ENCODE results near the gene ZNF70. TPM values are rescaled to one million over a fixed set of nuclear protein-coding genes. Genes with fewer than 3 reads are reported as not detected.
A peak's percentile ranks its signal among the peaks of the same experiment; 100 is the strongest.

Gene ZNF70
- 1 to 10 TPM; 6.2 to 7.7 TPM for total RNA-seq
- long read RNA-seq, donor 1 = 0 reads
- long read RNA-seq, donor 2 = 0 reads

DNA sequence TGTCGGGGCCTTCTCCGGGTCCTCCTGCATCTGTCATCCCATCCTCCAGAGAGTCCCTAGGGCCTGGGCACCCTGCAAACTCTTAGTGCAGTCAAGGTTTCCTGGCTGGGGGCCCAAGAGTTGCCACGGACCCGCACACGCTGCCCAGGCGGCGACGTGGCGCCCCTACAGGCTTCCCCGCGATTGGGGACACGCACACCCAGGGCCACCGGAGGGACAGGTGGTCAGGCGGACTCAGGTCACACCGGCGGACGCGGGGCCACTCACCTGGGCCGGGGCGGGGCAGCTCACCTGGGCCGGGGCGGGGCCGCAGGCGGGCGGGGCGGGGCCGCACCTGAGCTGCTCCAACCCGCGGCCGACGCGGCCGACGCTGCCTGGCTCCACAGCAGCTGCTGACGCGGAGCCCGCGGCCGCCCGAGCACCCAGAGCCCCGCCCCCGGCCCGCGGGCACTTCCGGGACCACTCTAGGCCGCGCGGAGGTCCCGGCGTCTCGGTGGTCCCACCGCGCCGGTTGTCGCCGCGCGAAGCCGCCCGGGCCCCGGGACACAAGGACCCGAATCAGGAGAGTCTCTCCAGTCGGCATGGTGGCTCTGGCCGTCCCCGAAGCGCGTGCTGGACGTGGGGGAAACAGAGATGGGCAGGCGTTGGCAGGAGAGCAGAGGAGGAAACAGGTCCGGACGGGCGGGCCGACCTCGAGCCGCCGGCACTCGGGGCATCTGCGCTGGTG lies at the start of gene ZNF70:
TSS of gene ZNF70 (minus strand) at position 399 of the 727 bp plus-strand sequence. CDS start 5,972 bp downstream, outside the sequence.
- DNase-seq (ENCODE audit: low spot score) = peak; percentile 95
- intact Hi-C loops (cut with DNase I) = no loop called here

DNA sequence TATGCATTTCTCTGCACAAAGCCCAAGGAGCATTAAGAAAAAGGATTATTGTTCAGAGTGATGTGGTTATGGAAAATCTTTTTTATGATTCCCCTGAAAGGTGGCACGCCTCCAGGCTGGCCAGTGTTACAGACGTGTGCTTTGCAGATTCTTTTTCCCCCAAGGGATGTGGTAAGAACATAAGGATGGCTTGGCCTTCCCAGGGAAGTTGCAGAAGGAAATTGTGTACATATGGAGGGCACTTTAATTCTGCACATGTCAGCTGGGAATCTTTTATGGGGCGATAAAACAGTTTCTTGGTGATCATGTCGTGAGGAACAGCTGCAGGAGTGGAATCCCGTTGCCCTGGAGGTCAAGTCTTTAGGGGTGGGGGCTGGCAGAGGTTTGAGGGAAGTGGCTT lies 45.5 kb upstream of the ZNF70 start:
- intact Hi-C loops (cut with DNase I) = no loop called here
- DNase-seq (ENCODE audit: low spot score) = no peak

DNA sequence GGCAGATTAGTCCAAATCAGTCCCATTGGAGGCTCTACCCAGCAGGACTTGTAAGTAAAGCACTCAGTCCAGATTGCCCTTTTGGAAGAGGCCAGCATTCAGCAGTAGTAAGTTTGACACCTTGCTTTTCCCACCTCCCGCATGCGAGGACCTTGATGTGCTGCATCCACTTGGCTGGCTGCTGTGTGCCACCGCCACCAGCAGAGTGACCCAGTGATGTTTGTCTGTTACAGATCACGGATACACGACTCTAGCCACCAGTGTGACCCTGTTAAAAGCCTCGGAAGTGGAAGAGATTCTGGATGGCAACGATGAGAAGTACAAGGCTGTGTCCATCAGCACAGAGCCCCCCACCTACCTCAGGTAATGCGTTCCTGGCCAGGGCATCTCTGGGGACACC lies 42.4 kb upstream of the ZNF70 start:
- peak; percentile 47 for DNase-seq (ENCODE audit: low spot score)
- intact Hi-C loops (cut with DNase I) = no loop called here

DNA sequence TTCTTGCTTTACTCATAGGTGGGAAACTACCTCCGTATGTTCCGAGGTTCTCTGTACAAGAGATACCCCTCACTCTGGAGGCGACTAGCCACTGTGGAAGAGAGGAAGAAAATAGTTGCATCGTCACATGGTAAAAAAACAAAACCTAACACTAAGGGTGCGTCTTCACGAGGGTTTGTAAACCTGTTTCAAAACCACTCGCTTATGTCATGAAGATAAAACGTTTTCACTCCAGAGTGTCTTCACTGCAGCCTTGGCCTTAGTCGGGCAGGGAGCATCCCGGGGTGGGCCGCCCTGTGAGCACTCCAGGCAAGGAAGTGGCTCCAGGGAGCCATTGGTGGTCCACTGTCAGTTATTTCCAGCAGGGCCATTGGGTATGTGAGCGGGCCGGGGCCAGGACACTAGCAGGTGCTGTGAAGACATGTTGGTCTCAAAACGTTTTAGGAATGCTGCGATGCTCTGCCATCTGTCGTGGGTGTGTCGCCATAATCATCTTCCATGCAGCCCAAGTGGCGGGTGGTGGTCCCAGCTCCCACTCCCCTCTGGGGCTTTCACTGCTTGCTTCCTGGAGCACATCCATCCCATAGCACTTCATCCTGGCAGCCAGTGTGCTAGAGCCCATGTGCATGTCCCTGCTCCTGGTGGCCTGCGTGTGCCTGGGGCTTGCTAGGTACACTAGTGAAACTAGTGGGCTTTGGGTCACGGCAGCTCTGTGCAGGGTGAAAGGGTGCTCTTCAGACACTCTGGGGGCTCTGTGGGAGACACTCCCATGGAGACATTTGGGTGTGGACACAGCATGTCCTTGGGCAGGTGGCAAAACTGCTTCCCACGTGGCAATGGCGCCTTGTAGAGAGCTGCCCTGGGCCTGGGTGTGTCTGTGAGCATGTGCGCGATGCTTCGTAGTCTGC lies 41.1 kb upstream of the ZNF70 start:
- peak; percentile 67 for DNase-seq (ENCODE audit: low spot score)
- intact Hi-C loops (cut with DNase I) = no loop called here

DNA sequence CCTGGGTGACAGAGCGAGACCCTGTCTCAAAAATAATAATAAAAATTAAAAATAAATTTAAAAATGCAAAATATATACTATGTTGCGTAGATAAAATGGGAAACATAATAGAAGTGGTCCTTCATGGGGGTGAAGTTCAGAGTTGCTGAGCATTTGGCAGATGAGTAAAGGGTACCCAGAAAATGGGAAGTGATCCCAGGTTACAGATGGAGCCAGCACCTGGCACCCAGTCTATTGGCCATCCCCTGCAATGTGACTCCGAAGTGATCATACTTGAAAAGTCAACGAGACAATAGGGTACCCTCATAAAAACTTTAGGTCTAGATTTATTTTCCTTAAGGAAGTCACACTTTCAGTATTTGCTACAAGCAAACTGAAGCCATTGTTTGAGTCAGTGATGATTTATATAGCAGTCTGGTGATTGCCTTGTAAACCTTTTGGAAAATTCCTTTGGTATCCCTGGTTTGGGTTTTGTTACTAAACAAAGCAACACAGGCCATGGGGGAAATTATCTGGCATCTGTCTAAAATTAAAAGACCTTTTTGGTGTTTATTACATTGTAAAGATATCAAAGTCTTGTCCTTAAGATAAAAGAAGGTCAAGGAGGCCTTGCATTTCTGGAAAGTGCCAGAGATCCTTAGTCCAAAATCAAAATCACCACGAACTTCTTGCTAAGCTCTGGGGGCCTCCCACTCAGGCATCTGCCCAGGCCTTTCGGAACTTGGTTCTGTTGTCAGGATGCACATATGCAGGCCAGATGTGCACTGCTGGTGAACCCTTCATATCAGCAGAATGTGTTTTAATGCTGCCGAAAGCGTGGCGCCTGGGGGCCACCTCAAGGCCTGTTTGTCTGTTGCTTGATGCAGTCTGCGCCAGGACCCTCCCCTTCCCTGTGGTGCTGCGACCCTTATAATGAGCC lies 40.2 kb upstream of the ZNF70 start:
- DNase-seq (ENCODE audit: low spot score) = peak; percentile 84
- intact Hi-C loops (cut with DNase I) = no loop called here

DNA sequence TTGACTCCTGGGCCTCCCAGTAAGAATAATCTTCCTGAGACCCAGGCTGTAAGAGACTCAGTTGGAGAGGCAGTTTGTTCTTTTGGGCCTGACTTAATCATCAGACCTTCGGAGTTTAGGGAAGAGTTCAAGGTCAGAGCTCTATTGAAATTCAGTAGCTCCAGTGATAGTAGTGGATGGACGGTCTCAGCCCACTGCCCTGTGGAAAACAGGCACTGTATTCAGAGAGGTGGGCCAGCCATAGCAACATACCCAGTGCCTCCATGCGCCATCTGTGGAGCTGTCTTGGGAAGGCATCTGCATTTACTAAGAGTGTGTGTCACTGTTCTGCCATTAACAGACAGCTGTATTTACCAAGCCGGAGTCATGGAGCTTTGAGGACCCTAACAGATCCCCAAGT lies 38.7 kb upstream of the ZNF70 start:
- intact Hi-C loops (cut with DNase I) = no loop called here

DNA sequence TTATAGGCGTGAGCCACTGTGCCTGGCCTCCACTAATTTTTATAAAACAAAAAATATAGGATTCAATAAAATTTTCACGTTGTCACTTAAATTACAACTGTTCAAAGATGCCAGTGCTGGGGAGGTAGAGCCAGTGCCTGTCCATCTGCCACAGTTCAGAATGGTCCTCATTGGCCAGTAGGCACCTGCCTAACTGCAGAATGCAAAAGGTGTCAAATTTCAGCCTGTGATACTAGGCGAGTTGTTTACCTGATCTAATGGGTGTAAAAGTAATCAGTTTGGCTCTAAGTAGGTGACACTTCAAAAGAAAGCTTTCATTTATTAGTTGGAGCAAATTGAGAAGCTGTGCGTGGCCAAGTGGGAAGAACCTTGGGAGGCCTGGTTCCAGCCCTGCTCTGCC lies 38.2 kb upstream of the ZNF70 start:
- DNase-seq (ENCODE audit: low spot score) = no peak
- intact Hi-C loops (cut with DNase I) = no loop called here

More for the DNA sequence above, 38.7 kb upstream of the ZNF70 start:
- no peak for DNase-seq (ENCODE audit: low spot score)

DNA sequence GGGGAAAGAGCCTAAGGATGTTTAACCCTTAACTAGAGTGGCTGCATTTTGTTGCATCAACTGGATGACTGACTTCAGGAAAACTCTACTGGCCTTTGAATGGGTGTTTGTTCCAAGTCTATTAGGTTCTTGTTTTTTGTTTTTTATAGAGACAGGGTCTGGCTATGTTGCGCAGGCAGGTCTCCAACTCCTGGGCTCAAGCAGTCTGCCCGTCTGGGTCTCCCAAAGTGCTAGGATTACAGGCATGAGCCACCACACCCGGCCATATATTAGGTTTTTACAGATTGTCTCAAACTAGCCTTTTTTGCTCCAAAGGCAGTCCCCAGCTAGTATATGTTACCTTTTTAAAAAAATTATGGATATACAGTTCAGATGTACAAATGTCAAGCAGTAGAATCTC lies 37.0 kb upstream of the ZNF70 start:
- no peak for DNase-seq (ENCODE audit: low spot score)
- intact Hi-C loops (cut with DNase I) = no loop called here

DNA sequence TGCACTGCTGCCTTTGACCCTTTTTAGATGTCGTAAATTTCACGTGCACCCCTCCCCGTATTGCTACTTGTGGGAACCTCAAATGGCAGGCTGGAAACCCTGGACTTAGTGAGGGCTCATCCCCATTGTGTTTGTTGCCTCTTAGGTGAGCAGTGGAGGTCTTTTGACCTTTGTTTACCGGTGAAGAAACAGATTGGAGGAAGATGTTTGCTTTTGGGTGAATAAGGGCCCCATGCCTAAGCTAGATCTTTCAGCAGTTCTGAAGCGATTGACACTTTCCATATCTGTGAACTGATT lies 36.6 kb upstream of the ZNF70 start:
- intact Hi-C loops (cut with DNase I) = no loop called here
- DNase-seq (ENCODE audit: low spot score) = no peak

DNA sequence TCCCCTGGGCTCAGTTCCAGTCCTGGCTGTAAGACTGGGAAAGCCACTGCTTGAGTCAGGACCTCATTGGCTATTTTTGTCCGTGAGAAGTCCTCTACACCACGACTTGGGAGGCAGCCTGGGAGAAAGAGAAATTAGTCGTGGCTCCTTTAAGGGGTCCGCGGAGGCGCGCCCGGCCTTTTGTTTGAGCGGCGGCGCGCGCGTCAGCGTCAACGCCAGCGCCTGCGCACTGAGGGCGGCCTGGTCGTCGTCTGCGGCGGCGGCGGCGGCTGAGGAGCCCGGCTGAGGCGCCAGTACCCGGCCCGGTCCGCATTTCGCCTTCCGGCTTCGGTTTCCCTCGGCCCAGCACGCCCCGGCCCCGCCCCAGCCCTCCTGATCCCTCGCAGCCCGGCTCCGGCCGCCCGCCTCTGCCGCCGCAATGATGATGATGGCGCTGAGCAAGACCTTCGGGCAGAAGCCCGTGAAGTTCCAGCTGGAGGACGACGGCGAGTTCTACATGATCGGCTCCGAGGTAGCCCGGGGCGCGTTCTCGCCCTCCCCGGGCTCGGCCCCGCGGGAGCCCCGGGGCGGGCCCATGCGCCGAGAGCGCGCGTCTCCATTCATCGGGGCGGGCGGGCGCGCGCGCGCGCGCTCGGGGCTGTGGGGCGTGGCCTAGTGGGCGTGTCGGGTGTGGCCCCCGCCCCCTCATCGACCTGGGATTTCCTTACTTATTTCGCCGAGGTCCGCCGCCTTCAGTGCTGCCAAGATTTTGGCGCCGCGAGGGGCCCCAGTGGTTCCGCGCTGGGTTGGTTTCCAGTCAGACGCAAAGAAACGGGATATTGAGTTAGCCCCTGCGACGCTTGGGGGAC lies 36.1 kb upstream of the ZNF70 start, which contains the start of gene SMARCB1:
TSS of gene SMARCB1 (plus strand) at position 215 of the 848 bp plus-strand sequence. CDS start at position 419, 204 bp downstream.
- DNase-seq (ENCODE audit: low spot score) = peak; percentile 98
- intact Hi-C loops (cut with DNase I) = no loop called here

DNA sequence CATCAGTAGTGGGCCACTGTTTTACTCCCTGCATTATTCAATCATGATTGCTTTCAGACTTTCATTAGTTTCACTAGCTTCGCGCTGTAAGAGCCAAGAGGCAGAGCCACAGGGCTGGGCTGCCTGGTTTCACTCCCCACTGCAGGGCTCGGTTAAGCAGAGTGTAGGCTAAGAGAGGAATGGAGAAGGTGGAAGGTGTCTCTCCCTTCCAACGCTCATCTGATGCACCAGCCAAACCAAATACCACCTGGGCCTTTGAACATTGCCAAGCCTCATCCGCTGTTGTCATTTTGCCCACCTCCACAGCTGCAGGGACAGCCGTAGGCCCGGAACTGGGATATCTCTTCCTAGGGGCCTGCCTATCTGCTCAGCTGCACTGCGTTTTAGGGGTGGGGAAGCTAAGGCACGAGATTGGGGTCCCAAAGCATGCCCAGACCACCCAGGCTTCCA lies 35.4 kb upstream of the ZNF70 start:
- DNase-seq (ENCODE audit: low spot score) = peak; percentile 54
- intact Hi-C loops (cut with DNase I) = no loop called here

DNA sequence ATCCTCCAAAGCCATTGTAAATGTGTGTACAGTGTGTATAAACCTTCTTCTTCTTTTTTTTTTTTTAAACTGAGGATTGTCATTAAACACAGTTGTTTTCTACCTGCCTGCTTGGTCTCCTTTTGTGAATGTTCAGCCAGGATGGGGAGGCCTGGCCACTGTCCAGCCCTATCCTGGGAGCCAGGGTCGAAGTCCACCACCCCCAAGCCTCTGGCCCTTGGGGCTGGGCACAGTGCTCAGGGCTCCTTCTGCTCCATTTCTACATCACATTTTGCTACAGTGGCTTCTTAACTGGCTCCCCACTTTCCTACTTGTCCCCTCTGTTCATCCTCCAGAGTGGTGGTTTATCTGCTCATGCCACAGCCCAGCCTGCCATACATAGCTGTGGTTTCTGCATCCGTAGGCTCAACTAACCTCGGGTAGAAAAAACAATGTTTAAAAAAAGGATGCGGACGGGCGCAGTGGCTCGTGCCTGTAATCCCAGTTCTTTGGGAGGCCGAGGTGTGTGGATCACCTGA lies 33.4 kb upstream of the ZNF70 start:
- DNase-seq (ENCODE audit: low spot score) = peak; percentile 48
- intact Hi-C loops (cut with DNase I) = loop anchor here in 1 of 2 donors (5.0 kb wide), 1 partner anchor 63 kb away; no protein-coding TSS in a partner anchor

DNA sequence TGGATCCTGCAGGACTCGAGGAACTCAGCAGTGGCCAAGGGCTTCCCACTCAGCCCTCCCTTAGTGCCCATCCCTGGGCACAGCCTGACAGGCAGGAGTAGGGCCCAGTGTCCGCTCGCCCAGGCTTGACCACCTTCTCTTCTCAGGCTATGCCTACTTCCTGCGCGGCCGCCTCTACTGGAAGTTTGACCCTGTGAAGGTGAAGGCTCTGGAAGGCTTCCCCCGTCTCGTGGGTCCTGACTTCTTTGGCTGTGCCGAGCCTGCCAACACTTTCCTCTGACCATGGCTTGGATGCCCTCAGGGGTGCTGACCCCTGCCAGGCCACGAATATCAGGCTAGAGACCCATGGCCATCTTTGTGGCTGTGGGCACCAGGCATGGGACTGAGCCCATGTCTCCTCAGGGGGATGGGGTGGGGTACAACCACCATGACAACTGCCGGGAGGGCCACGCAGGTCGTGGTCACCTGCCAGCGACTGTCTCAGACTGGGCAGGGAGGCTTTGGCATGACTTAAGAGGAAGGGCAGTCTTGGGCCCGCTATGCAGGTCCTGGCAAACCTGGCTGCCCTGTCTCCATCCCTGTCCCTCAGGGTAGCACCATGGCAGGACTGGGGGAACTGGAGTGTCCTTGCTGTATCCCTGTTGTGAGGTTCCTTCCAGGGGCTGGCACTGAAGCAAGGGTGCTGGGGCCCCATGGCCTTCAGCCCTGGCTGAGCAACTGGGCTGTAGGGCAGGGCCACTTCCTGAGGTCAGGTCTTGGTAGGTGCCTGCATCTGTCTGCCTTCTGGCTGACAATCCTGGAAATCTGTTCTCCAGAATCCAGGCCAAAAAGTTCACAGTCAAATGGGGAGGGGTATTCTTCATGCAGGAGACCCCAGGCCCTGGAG lies 32.6 kb upstream of the ZNF70 start:
- intact Hi-C loops (cut with DNase I) = loop anchor here in 1 of 2 donors (5.0 kb wide), 1 partner anchor 64 kb away; no protein-coding TSS in a partner anchor
- DNase-seq (ENCODE audit: low spot score) = peak; percentile 67

DNA sequence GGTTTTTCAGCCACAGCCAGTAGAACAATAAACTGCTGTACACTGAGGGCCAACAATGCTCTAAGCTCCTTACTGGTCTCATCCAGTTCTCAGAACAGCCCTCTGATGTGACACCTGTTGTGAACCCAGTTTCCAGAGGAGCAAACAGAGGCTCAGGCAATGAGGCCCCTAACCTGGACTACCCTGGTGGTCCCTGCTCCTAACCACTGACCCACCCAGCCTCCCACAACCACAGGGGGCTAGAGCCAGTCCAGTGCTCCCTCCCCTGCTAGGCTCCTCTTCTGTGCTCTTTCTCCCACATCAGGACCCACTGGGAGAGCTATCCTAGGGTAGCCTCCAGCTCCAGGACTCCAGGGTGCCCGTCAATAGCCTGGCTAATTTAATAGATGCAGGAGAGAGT lies 31.8 kb upstream of the ZNF70 start:
- DNase-seq (ENCODE audit: low spot score) = no peak
- intact Hi-C loops (cut with DNase I) = loop anchor here in 1 of 2 donors (5.0 kb wide), 1 partner anchor 65 kb away; no protein-coding TSS in a partner anchor

DNA sequence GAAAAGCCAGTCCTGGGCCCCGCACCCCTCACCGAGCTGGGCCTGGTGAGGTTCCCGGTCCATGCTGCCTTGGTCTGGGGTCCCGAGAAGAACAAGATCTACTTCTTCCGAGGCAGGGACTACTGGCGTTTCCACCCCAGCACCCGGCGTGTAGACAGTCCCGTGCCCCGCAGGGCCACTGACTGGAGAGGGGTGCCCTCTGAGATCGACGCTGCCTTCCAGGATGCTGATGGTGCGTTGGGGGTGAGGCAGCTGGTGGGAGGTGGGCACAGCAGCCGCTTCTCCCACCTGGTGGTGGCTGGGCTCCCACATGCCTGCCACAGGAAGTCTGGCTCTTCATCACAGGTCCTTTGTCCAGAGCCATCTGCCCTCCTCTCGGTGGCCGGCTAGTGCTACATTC lies 31.3 kb upstream of the ZNF70 start:
- intact Hi-C loops (cut with DNase I) = loop anchor here in 1 of 2 donors (5.0 kb wide), 1 partner anchor 65 kb away; no protein-coding TSS in a partner anchor
- peak; percentile 49 for DNase-seq (ENCODE audit: low spot score)

DNA sequence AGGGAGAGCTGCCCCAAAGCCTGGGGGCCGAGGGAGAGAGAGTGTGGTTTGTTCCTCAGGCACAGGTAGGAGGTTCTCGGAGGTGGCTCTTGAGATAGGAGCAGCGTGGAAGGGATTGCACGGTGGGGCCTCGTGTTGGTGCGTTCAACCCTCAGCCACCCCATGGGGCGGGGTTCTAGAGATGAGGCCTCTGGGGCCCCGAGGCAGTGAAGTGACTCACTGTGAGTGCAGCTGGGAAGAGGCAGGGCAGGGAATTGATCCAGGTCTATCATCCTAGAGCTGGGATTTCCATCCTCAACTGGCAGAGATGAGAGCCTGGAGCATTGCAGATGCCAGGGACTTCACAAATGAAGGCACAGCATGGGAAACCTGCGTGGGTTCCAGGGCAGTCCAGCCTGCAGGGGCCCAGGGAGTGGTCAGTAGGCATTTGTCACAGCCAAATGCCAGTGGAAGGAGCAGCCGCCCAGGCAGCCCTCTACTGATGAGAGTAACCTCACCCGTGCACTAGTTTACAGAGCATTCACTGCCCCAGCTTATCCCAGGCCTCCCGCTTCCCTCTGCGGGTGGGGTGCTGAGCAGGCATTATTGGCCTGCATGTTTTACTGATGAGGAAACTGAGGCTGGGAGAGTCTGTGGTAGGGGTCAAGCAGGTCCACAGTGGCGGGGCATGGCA lies 30.7 kb upstream of the ZNF70 start:
- DNase-seq (ENCODE audit: low spot score) = peak; percentile 90
- intact Hi-C loops (cut with DNase I) = loop anchor here in 1 of 2 donors (5.0 kb wide), 1 partner anchor 66 kb away; no protein-coding TSS in a partner anchor
